Measurements from ENCODE around the gene TRAPPC2L. TPM values are rescaled to one million over a fixed set of nuclear protein-coding genes. Genes with fewer than 3 reads are reported as not detected.

The TRAPPC2L gene
- polyA plus RNA-seq, 3 donors = 38.8 to 89.3 (median 82.4) TPM

GRCh38 chr16:88833086-88833485, 23.8 kb upstream of the TRAPPC2L start:
- DNase-seq = no peak
- no peak for TF ChIP-seq CTCF (IDR thresholded peaks at IDR 0.05)
- Mint-ChIP-seq H3K27ac (no peak overlapping the region), H3K4me3 (no peak overlapping the region), H3K27me3 (ENCODE audit: low read depth in 3 of 3) (no peaks in the 10 kb centered on the region), H3K9me3 (no peaks in the 10 kb centered on the region), H3K36me3 (peaks cover 26 to 45% of the 10 kb centered on the region in 2 donors), H3K4me1 (no peaks in the 10 kb centered on the region)
- intact Hi-C loops (cut with micrococcal nuclease) = no loop called here
- no peaks in the 10 kb centered on the region for H3K4me1 ChIP-seq (ENCODE audit: control insufficient read depth in 1 of 2, insufficient read depth in 2 of 2, low read length in 2 of 2)
- no peaks in the 10 kb centered on the region for H3K79me2 ChIP-seq (ENCODE audit: insufficient read depth, low read length)
- H3K27ac ChIP-seq (ENCODE audit: low read depth in 1 of 2, low read length in 2 of 2) = no peak overlapping the region
- H4K20me1 ChIP-seq (ENCODE audit: insufficient read depth, low read length) = peaks cover 11% of the 10 kb centered on the region
- peaks cover 35 to 47% of the 10 kb centered on the region in 2 donors for H3K36me3 ChIP-seq (replicated peaks in 1 of 2; ENCODE audit: control insufficient read depth in 1 of 2, insufficient read depth in 2 of 2, low read length in 2 of 2)
- no peaks in the 10 kb centered on the region for H3K9me3 ChIP-seq (replicated peaks in 1 of 2; ENCODE audit: control insufficient read depth in 1 of 2, insufficient read depth in 1 of 2, low read length in 2 of 2)
- 100% methylated on average over 6 of the region's 13 CpGs for WGBS (ENCODE audit: insufficient coverage)
- no peak overlapping the region for H3K4me2 ChIP-seq (replicated peaks; ENCODE audit: extremely low read depth, low read length, poor library complexity, severe bottlenecking)
- H2AFZ ChIP-seq (ENCODE audit: insufficient read depth, low read depth, low read length, poor library complexity, severe bottlenecking) = no peak overlapping the region
- H3K9ac ChIP-seq (ENCODE audit: insufficient read depth, low read length, poor library complexity, severe bottlenecking) = no peak overlapping the region
- H3K4me3 ChIP-seq (replicated peaks in 1 of 3; ENCODE audit: low read depth in 2 of 3, low read length in 3 of 3) = no peak overlapping the region
- H3K27me3 ChIP-seq (ENCODE audit: control insufficient read depth in 2 of 2, insufficient read depth in 2 of 2, low read length in 2 of 2) = no peaks in the 10 kb centered on the region

- no peaks in the 10 kb centered on the region for H3K27me3 ChIP-seq (ENCODE audit: control insufficient read depth in 2 of 2, insufficient read depth in 2 of 2, low read length in 2 of 2)
- TF ChIP-seq CTCF (IDR thresholded peaks at IDR 0.05) = no peak
- peaks cover 10% of the 10 kb centered on the region for H4K20me1 ChIP-seq (ENCODE audit: insufficient read depth, low read length)
- H2AFZ ChIP-seq (ENCODE audit: insufficient read depth, low read depth, low read length, poor library complexity, severe bottlenecking) = no peak overlapping the region
- H3K27ac Mint-ChIP-seq = peak overlapping the region in 1 of 7 donors; percentile 68
- H3K9ac ChIP-seq (ENCODE audit: insufficient read depth, low read length, poor library complexity, severe bottlenecking) = no peak overlapping the region
- H3K9me3 Mint-ChIP-seq = no peaks in the 10 kb centered on the region
- peaks cover 33 to 48% of the 10 kb centered on the region in 2 donors for H3K36me3 Mint-ChIP-seq
- peaks cover 40 to 49% of the 10 kb centered on the region in 2 donors for H3K36me3 ChIP-seq (replicated peaks in 1 of 2; ENCODE audit: control insufficient read depth in 1 of 2, insufficient read depth in 2 of 2, low read length in 2 of 2)
- H3K4me3 Mint-ChIP-seq = no peak overlapping the region
- peaks cover 1% of the 10 kb centered on the region for H3K4me1 Mint-ChIP-seq
- no peaks in the 10 kb centered on the region for H3K79me2 ChIP-seq (ENCODE audit: insufficient read depth, low read length)
- peaks cover 4% of the 10 kb centered on the region in 2 donors for H3K4me1 ChIP-seq (ENCODE audit: control insufficient read depth in 1 of 2, insufficient read depth in 2 of 2, low read length in 2 of 2)
- no peak overlapping the region for H3K4me2 ChIP-seq (replicated peaks; ENCODE audit: extremely low read depth, low read length, poor library complexity, severe bottlenecking)
- 95% methylated on average over 11 of the region's 13 CpGs for WGBS (ENCODE audit: insufficient coverage)
- H3K4me3 ChIP-seq (replicated peaks in 1 of 3; ENCODE audit: low read depth in 2 of 3, low read length in 3 of 3) = no peak overlapping the region
- H3K27me3 Mint-ChIP-seq (ENCODE audit: low read depth in 3 of 3) = no peaks in the 10 kb centered on the region
- DNase-seq = no peak
- no peaks in the 10 kb centered on the region for H3K9me3 ChIP-seq (replicated peaks in 1 of 2; ENCODE audit: control insufficient read depth in 1 of 2, insufficient read depth in 1 of 2, low read length in 2 of 2)
- intact Hi-C loops (cut with micrococcal nuclease) = no loop called here
- H3K27ac ChIP-seq (ENCODE audit: low read depth in 1 of 2, low read length in 2 of 2) = no peak overlapping the region
Measured at GRCh38 chr16:88834670-88835069, 22.3 kb upstream of the TRAPPC2L start.
